Upper lobe of right lung (tissue), 1 donor: ENCODE data around the gene GDPD5. TPM values are rescaled to one million over a fixed set of nuclear protein-coding genes. Genes with fewer than 3 reads are reported as not detected.
A peak's percentile ranks its signal among the peaks of the same experiment; 100 is the strongest.

Source experiments
- ATAC-seq: fragments of 200-7000 bp; cut with Tn5 transposase; one replicate; pipeline ENCODE4 v1.9.1; 2020; ENCODE audit warnings: mild to moderate bottlenecking, moderate library complexity
- DNase-seq: peaks from one replicate; pipeline ENCODE4 v3.0.0-alpha.2; 2020
- H3K27ac ChIP-seq: fragments of 200-600 bp; one replicate; pipeline ENCODE4 v1.8.0; 2022
- H3K27me3 ChIP-seq: fragments of 200-600 bp; one replicate; pipeline ENCODE4 v1.8.0; 2022; ENCODE audit warnings: mild to moderate bottlenecking
- H3K36me3 ChIP-seq: fragments of 200-600 bp; one replicate; pipeline ENCODE4 v1.8.0; 2022
- H3K4me1 ChIP-seq: fragments of 200-600 bp; one replicate; pipeline ENCODE4 v1.8.0; 2022
- H3K4me3 ChIP-seq: fragments of 200-600 bp; one replicate; pipeline ENCODE4 v1.8.0; 2022; ENCODE audit warnings: mild to moderate bottlenecking
- H3K9me3 ChIP-seq: fragments of 200-600 bp; one replicate; pipeline ENCODE4 v1.8.0; 2022
- intact Hi-C: fragments of 100-400 bp; cut with DNase I; formaldehyde crosslinking; loops from one replicate; pipeline ENCODE4 v1.11.0; 2022
- total RNA-seq: library from RNA; stranded (reverse); fragmentation: NEBNext Ultra II Directional; extraction: Animal tissue kit (Norgen Biotek cat#: 25700); gene quantifications from one replicate; pipeline ENCODE4 v1.2.1, GENCODE V29; 2021
- TF ChIP-seq, protein P1 (sequence below): fragments of 200-600 bp; IDR thresholded peaks from one replicate; pipeline ENCODE4 v1.8.0; 2022; ENCODE audit warnings: antibody characterized with exemption
- donor health status: DM: no; HTN: yes; CAD: no; lungs with severe emphysema.

GDPD5 gene
- total RNA-seq, 1 donor from 2014 or later = 19.3 TPM

DNA sequence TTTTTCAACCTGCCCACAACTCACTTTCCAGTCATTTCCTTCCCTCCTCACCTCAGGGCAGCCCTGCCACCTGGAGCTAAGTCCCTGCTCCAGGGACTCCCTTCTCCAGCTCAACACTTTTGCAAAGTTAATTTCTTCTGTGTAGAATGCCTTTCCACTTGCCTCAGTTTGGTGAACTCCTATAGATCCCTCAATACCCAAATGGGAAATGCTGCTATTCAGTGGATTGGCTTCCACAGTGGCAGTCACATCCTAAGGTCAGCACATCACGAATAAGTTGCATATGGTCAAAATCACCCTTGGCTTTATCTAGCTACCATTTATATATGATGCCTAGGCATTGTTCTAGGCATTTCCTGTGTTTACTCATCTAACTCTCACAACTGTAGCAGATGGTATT, 23.6 kb downstream of the GDPD5 start:
- H3K36me3 ChIP-seq = no peaks in the 10 kb centered on the region
- TF ChIP-seq, protein P1, sequence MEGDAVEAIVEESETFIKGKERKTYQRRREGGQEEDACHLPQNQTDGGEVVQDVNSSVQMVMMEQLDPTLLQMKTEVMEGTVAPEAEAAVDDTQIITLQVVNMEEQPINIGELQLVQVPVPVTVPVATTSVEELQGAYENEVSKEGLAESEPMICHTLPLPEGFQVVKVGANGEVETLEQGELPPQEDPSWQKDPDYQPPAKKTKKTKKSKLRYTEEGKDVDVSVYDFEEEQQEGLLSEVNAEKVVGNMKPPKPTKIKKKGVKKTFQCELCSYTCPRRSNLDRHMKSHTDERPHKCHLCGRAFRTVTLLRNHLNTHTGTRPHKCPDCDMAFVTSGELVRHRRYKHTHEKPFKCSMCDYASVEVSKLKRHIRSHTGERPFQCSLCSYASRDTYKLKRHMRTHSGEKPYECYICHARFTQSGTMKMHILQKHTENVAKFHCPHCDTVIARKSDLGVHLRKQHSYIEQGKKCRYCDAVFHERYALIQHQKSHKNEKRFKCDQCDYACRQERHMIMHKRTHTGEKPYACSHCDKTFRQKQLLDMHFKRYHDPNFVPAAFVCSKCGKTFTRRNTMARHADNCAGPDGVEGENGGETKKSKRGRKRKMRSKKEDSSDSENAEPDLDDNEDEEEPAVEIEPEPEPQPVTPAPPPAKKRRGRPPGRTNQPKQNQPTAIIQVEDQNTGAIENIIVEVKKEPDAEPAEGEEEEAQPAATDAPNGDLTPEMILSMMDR = no peak
- no peak overlapping the region for H3K27ac ChIP-seq
- DNase-seq (no peak), ATAC-seq (no peak)
- H3K4me1 ChIP-seq = peaks cover 14% of the 10 kb centered on the region
- no peaks in the 10 kb centered on the region for H3K27me3 ChIP-seq
- intact Hi-C loops = no loop called here
- no peaks in the 10 kb centered on the region for H3K9me3 ChIP-seq
- no peak overlapping the region for H3K4me3 ChIP-seq

DNA sequence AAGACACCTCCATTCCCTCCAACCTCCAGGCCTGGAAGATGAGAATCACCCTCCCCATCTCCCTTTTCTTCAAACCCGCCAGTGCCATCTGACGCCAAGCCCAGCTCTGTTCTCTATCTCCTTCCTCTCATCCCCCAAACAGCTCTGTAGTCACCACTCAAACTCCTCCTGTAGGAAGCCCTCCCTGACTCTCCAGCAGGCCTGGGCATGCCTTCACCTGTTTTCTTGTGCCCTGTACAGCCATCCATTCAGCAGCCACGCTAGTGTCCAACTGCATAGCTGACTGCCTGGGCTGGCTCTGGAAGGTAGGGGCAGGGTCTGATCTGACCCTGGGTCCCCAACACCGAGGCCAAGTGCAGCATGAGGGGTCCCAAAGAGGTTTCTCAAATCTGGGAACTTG, 25.0 kb downstream of the GDPD5 start:
- no peak overlapping the region for H3K27ac ChIP-seq
- DNase-seq (no peak), ATAC-seq (no peak)
- TF ChIP-seq, protein P1 = no peak
- H3K4me3 ChIP-seq = no peak overlapping the region
- H3K4me1 ChIP-seq = peaks cover 14% of the 10 kb centered on the region
- intact Hi-C loops = no loop called here
- no peaks in the 10 kb centered on the region for H3K36me3 ChIP-seq
- no peaks in the 10 kb centered on the region for H3K27me3 ChIP-seq
- H3K9me3 ChIP-seq = no peaks in the 10 kb centered on the region

DNA sequence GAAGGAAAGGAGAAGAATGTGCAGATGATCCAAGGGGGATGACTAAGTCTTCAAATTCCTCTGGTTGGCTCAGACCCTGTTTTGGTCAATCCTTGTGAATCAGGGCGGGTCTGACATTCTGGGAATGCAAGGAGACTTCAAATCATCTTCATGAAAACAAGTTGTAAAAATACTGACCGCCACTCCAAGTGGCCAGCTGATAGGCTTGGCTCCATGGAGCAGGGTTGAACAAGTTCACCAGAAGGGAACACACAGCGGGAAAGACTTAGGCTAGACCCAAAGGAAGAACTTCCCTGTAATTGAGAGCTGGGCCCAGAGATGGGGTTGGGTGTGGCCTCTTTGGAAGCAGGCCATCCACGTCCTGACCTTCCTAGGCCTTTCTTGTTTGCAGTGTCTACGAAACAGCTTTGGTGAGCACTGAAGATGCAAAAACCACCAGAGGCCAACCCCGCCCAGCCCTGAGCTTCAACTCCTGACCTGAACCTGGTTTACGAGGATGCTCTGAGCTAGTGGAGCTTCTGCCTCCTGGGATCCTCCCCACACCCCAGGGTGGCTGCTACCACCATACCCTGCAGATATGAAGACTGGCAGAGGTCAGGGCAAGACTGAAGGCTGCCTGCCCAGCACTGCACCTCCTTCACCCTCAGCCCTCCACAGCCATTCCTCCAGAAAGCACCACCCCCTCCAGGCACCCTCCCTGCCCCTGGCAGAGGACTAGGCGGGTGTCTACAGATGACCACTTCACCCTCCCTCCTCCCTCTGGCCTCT, 26.1 kb downstream of the GDPD5 start:
- no peaks in the 10 kb centered on the region for H3K27me3 ChIP-seq
- H3K36me3 ChIP-seq = no peaks in the 10 kb centered on the region
- no peaks in the 10 kb centered on the region for H3K9me3 ChIP-seq
- peaks cover 14% of the 10 kb centered on the region for H3K4me1 ChIP-seq
- DNase-seq (no peak), ATAC-seq (peak; percentile 55)
- H3K27ac ChIP-seq = peak overlapping the region; percentile 47
- intact Hi-C loops = no loop called here
- no peak overlapping the region for H3K4me3 ChIP-seq
- TF ChIP-seq, protein P1 = no peak

DNA sequence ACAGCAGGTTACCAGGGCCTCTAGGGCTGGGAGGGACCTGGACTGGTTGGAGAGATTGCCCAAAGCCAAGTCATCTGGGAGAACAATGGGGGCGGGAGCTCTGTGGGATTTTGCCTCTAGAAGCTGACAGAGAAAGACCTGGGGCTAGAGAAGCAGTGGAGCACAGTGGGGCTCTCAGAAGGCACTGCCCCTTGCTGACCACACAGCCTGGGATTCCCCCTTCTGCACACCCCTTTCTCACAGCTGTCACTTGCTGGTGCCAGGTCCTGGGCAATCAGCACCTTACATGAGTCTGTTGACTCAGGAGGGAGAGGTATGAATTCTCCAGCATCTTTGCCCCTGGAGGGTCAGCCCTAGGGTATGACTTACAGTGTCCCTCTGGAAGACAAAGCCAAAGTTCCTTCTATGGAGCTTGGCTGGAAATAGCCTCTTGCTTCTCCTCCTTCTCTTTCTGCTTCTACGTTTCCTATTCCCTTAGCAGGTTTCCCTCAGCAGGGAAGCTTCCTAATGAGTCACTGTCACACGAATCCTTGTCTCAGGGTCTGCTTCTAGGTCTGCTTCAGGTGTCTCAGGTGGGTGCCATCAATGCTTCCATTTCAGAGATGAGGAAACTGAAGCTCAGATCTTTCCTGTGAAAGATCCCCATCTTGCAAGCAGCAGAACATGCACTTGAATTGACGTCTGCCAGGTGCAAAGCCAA, 27.0 kb downstream of the GDPD5 start:
- intact Hi-C loops = no loop called here
- Histone ChIP-seq H3K36me3 (no peaks in the 10 kb centered on the region), H3K27me3 (no peaks in the 10 kb centered on the region), H3K9me3 (no peaks in the 10 kb centered on the region), H3K4me3 (no peak overlapping the region), H3K4me1 (peaks cover 14% of the 10 kb centered on the region), H3K27ac (no peak overlapping the region)
- DNase-seq (no peak), ATAC-seq (no peak)
- TF ChIP-seq, protein P1 = no peak

DNA sequence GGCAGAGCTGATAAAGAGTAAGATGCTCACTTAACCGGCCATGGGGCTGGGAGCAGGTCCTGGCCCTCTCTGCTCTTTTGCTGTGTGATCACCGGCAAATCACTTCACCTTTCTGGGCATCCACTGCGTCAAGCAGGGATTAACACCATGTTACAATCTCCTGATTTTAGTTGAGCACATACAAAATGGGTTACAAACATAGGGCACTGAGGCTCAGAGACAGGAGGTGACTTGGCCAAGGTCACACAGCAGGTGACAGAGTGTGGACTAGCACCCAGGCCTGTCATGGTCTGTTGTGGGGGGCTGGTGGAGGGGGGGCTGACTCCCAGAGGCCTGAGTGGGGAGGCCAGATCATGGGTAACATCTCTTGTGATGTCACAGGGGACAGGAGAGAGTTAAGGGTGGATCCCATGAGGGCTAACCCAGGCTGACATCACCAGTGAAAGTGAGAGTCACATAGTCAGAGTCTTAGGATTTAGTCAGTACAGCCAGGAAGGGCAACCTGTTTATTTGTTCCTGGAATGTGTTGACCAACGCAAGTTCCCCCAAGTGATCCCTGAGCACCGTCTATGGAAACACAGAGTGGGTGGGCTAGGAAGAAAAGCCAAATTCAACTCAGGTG, 27.8 kb downstream of the GDPD5 start:
- TF ChIP-seq, protein P1 = no peak
- peaks cover 14% of the 10 kb centered on the region for H3K4me1 ChIP-seq
- no peaks in the 10 kb centered on the region for H3K9me3 ChIP-seq
- intact Hi-C loops = no loop called here
- H3K4me3 ChIP-seq = no peak overlapping the region
- no peaks in the 10 kb centered on the region for H3K36me3 ChIP-seq
- DNase-seq (no peak), ATAC-seq (no peak)
- H3K27ac ChIP-seq = no peak overlapping the region
- no peaks in the 10 kb centered on the region for H3K27me3 ChIP-seq
